IMR-90 (cell line): Measurements from ENCODE around the gene TTC27. TPM values are rescaled to one million over a fixed set of nuclear protein-coding genes. Genes with fewer than 3 reads are reported as not detected.

Experiments
- ATAC-seq: fragments of 200-7000 bp; cut with Tn5 transposase; 2 replicates; pipeline ENCODE4 v1.9.1; 2020; ENCODE audit warnings: low read depth, mild to moderate bottlenecking, moderate library complexity
- BruUV-seq: library from RNA; stranded (reverse); fragments of 400-500 nt; replicated peaks from 2 replicates; lab custom pipeline; 2021; lab: Mats Ljungman, UMichigan
- CTCF ChIA-PET: fragments of 300-600 bp; formaldehyde crosslinking; extraction: SDS; loops from one replicate; lab custom pipeline; 2021; ENCODE audit warnings: antibody characterized with exemption; lab: Yijun Ruan, JAX
- POLR2A ChIA-PET: fragments of 300-600 bp; sonication (Branson Sonifier 250); formaldehyde crosslinking; loops from one replicate; lab custom pipeline; 2022; ENCODE audit warnings: antibody characterized with exemption; ENCODE audit not compliant: unreplicated experiment; lab: Charles Lee
- DNase-seq: peaks from one replicate; pipeline ENCODE4 v3.0.0; 2013
- H2AFZ ChIP-seq: replicated peaks from 2 replicates; pipeline ENCODE3; 2013; ENCODE audit warnings: low read length, mild to moderate bottlenecking; ENCODE audit not compliant: poor library complexity
- H2AK5ac ChIP-seq: 2 replicates; pipeline ENCODE4 v1.6.1; 2013; ENCODE audit warnings: low read depth, low read length, inconsistent platforms
- H2AK9ac ChIP-seq: replicated peaks from 2 replicates; pipeline ENCODE3; 2013; ENCODE audit warnings: mild to moderate bottlenecking, low read depth, low read length, moderate library complexity; ENCODE audit not compliant: poor library complexity
- H2BK120ac ChIP-seq: 2 replicates; pipeline ENCODE4 v1.6.1; 2013; ENCODE audit warnings: low read depth, low read length, inconsistent platforms
- H2BK15ac ChIP-seq: 3 replicates; pipeline ENCODE4 v1.6.1; 2013; ENCODE audit warnings: low read depth, low read length, inconsistent platforms
- H2BK20ac ChIP-seq: 2 replicates; pipeline ENCODE4 v1.6.1; 2013; ENCODE audit warnings: low read depth, mild to moderate bottlenecking, inconsistent platforms, low read length, moderate library complexity
- H2BK5ac ChIP-seq: 2 replicates; pipeline ENCODE4 v1.6.1; 2013; ENCODE audit warnings: mild to moderate bottlenecking, low read depth, low read length, inconsistent platforms; ENCODE audit not compliant: poor library complexity, severe bottlenecking
- H3K14ac ChIP-seq: replicated peaks from 2 replicates; pipeline ENCODE4 v1.6.1; 2013; ENCODE audit warnings: low read depth, low read length, inconsistent platforms
- H3K18ac ChIP-seq: 2 replicates; pipeline ENCODE4 v1.6.1; 2013; ENCODE audit warnings: low read depth, low read length, control low read depth
- H3K23ac ChIP-seq: 2 replicates; pipeline ENCODE4 v1.6.1; 2013; ENCODE audit warnings: low read depth, low read length, inconsistent platforms
- H3K27ac ChIP-seq: 2 replicates; pipeline ENCODE4 v1.5.1; 2013; ENCODE audit warnings: mild to moderate bottlenecking, control low read depth, low read length; ENCODE audit not compliant: insufficient read depth
- H3K27me3 ChIP-seq: 2 replicates; pipeline ENCODE4 v1.6.1; 2013; ENCODE audit warnings: low read length; ENCODE audit not compliant: control insufficient read depth, insufficient read depth
- H3K36me3 ChIP-seq: 2 replicates; pipeline ENCODE4 v1.6.1; 2013; ENCODE audit warnings: low read length, mixed read lengths; ENCODE audit not compliant: control insufficient read depth, insufficient read depth
- H3K4ac ChIP-seq: 2 replicates; pipeline ENCODE4 v1.6.1; 2013; ENCODE audit warnings: low read depth, low read length, inconsistent platforms
- H3K4me1 ChIP-seq: 2 replicates; pipeline ENCODE4 v1.6.1; 2013; ENCODE audit warnings: low read length, mixed read lengths; ENCODE audit not compliant: control insufficient read depth, insufficient read depth
- H3K4me2 ChIP-seq: 2 replicates; pipeline ENCODE4 v1.6.1; 2013; ENCODE audit warnings: low read depth, mild to moderate bottlenecking, control low read depth, low read length, moderate library complexity
- H3K4me3 ChIP-seq: 2 replicates; pipeline ENCODE4 v1.5.1; 2013; ENCODE audit warnings: low read depth, mild to moderate bottlenecking, control low read depth, low read length, moderate library complexity; ENCODE audit not compliant: insufficient read depth
- H3K56ac ChIP-seq: 2 replicates; pipeline ENCODE4 v1.6.1; 2013; ENCODE audit warnings: low read length, inconsistent platforms; ENCODE audit not compliant: insufficient read depth; ENCODE audit errors: extremely low read depth
- H3K79me1 ChIP-seq, 2 experiments: 2 replicates each; pipeline ENCODE4 v1.6.1; 2013; ENCODE audit warnings: low read length in 2 of 2, inconsistent platforms in 1 of 2, low read depth in 1 of 2
- H3K9ac ChIP-seq: 2 replicates; pipeline ENCODE4 v1.6.1; 2013; ENCODE audit warnings: low read depth, low read length, control low read depth
- H3K9me1 ChIP-seq: 2 replicates; pipeline ENCODE4 v1.6.1; 2013; ENCODE audit warnings: low read length, inconsistent platforms; ENCODE audit not compliant: insufficient read depth
- H3K9me3 ChIP-seq: 2 replicates; pipeline ENCODE4 v1.6.1; 2013; ENCODE audit warnings: low read length; ENCODE audit not compliant: control insufficient read depth, insufficient read depth
- H4K20me1 ChIP-seq: 2 replicates; pipeline ENCODE4 v1.6.1; 2013; ENCODE audit warnings: low read length, inconsistent platforms; ENCODE audit not compliant: insufficient read depth
- H4K5ac ChIP-seq: 2 replicates; pipeline ENCODE4 v1.6.1; 2013; ENCODE audit warnings: mild to moderate bottlenecking, low read depth, low read length, control low read depth
- H4K8ac ChIP-seq, 2 experiments: 2 replicates each; pipeline ENCODE4 v1.6.1; 2013; ENCODE audit warnings: low read depth in 2 of 2, low read length in 2 of 2, control low read depth in 1 of 2, inconsistent platforms in 1 of 2
- H4K91ac ChIP-seq: 2 replicates; pipeline ENCODE4 v1.6.1; 2013; ENCODE audit warnings: low read depth, low read length, inconsistent platforms; ENCODE audit not compliant: insufficient read depth
- BHLHE40 ChIP-seq: fragments of 150-350 bp; IDR thresholded peaks from 2 replicates; pipeline ENCODE4 v1.6.1; 2016; ENCODE audit warnings: mild to moderate bottlenecking, low read depth, low read length
- CHD1 ChIP-seq: IDR thresholded peaks from 2 replicates; pipeline ENCODE4 v1.6.1; 2012; ENCODE audit warnings: low read depth, low read length, improper control_type of control experiment
- MAFK ChIP-seq: IDR thresholded peaks from 2 replicates; pipeline ENCODE4 v1.6.1; 2012; ENCODE audit warnings: low read depth, low read length, improper control_type of control experiment
- MAZ ChIP-seq: IDR thresholded peaks from 2 replicates; pipeline ENCODE4 v1.6.1; 2012; ENCODE audit warnings: low read depth, mild to moderate bottlenecking, low read length, improper control_type of control experiment, moderate library complexity, borderline replicate concordance
- MXI1 ChIP-seq: IDR thresholded peaks from 2 replicates; pipeline ENCODE4 v1.6.1; 2012; ENCODE audit warnings: low read depth, mild to moderate bottlenecking, low read length, moderate library complexity, borderline replicate concordance
- SMC3 ChIP-seq: fragments of 150-350 bp; IDR thresholded peaks from 2 replicates; pipeline ENCODE4 v1.6.1; 2016; ENCODE audit warnings: low read depth, mild to moderate bottlenecking, antibody characterized with exemption, low read length, moderate library complexity
- dilution Hi-C: fragments of 300-500 bp; cut with HindIII; formaldehyde crosslinking; loops from one replicate; pipeline ENCODE4 v1.14.3; 2018; ENCODE audit warnings: low sequenced_read_pairs; ENCODE audit not compliant: unreplicated experiment
- in situ Hi-C: fragments of 300-500 bp; cut with MboI; formaldehyde crosslinking; loops from 3 replicates; pipeline ENCODE4 v1.14.3; 2019; ENCODE audit warnings: low sequenced_read_pairs, inconsistent platforms, mixed read lengths
- intact Hi-C: fragments of 100-400 bp; cut with micrococcal nuclease; formaldehyde crosslinking; loops from 2 replicates; pipeline ENCODE4 v1.10.0; 2022
- polyA plus RNA-seq, 3 experiments: library from polyadenylated mRNA; depleted of rRNA; stranded (reverse); fragments of >200 nt; gene quantifications; 2 replicates each; pipeline ENCODE4 v1.2.3, GENCODE V29; 2012; ENCODE audit warnings: low replicate concordance in 1 of 3
- total RNA-seq: library from RNA; depleted of rRNA; stranded (reverse); fragments of >200 nt; gene quantifications from 2 replicates; pipeline ENCODE4 v1.2.3, GENCODE V29; 2012

The TTC27 gene
- total and polyA plus RNA-seq, 2 of the 4 experiments (the other 2 are of a cell fraction): 12.7 to 30.5 TPM

DNA sequence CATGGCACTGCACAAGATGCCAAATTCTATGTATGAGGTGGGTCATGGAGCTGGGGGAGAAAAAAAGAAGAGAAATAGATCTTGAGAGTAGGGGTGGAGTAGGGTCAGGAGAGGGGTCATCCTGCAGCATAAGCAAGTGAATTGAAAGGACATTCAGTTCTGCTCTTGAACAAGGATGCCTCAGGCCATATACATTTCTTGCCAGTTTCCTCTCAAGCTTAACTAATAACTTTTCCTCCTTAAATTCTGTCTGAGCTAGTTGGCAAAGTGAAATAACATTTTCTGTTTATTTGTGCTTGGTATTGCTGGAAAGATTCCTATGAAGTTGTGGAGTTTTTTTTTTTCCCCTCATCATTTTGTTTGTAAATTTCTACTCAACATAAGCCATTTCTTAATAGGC, 219.9 kb downstream of the TTC27 start:
- POLR2A ChIA-PET: no interaction called here
- Histone ChIP-seq H2BK20ac (no peak overlapping the region), H2AFZ (no peak overlapping the region), H4K8ac (no peak overlapping the region), H3K4me1 (peaks cover 17% of the 10 kb centered on the region), H3K14ac (no peak overlapping the region), H2BK120ac (no peak overlapping the region), H2BK5ac (no peak overlapping the region), H4K5ac (no peak overlapping the region), H3K36me3 (no peaks in the 10 kb centered on the region), H3K4me2 (no peak overlapping the region), H3K56ac (no peak overlapping the region), H3K27me3 (no peaks in the 10 kb centered on the region), H2BK15ac (no peak overlapping the region), H4K91ac (no peak overlapping the region), H3K9me1 (0 out of 2 replicates have a peak, but pooled peaks cover under 1% of the 10 kb centered on the region), H2AK5ac (no peak overlapping the region), H2AK9ac (no peak overlapping the region), H3K9me3 (no peaks in the 10 kb centered on the region), H3K4ac (no peak overlapping the region), H3K79me1 (no peaks in the 10 kb centered on the region), H3K23ac (no peak overlapping the region), H3K9ac (no peak overlapping the region), H4K20me1 (no peaks in the 10 kb centered on the region), H3K4me3 (no peak overlapping the region), H3K18ac (peak overlapping the region; percentile 49; the same call in 1 of the 2 replicates), H3K27ac (no peak overlapping the region)
- TF ChIP-seq MAZ (no peak), SMC3 (no peak), MAFK (no peak), CHD1 (no peak), BHLHE40 (no peak), MXI1 (no peak)
- intact Hi-C loops: no loop called here
- no TSS peak for BruUV-seq
- CTCF ChIA-PET: interaction anchor here (0.6 kb wide), 1 partner anchor 59 kb away, joined by 3 read pairs; no protein-coding TSS in a partner anchor
- DNase-seq (no peak), ATAC-seq (no peak)
- in situ Hi-C loops: no loop called here
- dilution Hi-C loops: no loop called here
